T-helper 2 cell (primary cell): ENCODE data around the gene CFHR4.
"Not testable (repeated sequence)": the region's sequence is repeated elsewhere in the genome, so short reads cannot be mapped to it uniquely, and the experiment has no call there.

Source experiments
- DNase-seq, 5 experiments: peaks; one replicate each; pipeline versions ENCODE4 v3.0.0 to v3.0.0-alpha.2; 2012 to 2022

CFHR4 gene

DNA sequence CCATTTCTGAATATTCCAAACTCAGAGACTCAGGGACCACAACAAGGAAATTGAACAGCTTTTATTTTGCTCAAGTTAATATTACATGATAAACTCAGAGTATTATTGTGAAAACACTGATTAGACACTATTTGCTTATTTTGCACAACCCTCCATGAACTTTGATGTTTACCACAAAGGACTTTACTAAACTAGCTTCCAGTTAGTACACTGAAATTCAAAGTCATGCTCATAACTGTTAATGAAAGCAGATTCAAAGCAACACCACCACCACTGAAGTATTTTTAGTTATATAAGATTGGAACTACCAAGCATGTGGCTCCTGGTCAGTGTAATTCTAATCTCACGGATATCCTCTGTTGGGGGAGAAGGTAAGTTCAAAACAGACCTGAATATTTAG is 55.7 kb downstream of the CFHR4 start, which contains the start of gene CFHR2:
TSS of gene CFHR2 (plus strand) at position 171 of the 400 bp plus-strand sequence. CDS start at position 314, 143 bp downstream.
- DNase-seq: not testable (repeated sequence)

DNA sequence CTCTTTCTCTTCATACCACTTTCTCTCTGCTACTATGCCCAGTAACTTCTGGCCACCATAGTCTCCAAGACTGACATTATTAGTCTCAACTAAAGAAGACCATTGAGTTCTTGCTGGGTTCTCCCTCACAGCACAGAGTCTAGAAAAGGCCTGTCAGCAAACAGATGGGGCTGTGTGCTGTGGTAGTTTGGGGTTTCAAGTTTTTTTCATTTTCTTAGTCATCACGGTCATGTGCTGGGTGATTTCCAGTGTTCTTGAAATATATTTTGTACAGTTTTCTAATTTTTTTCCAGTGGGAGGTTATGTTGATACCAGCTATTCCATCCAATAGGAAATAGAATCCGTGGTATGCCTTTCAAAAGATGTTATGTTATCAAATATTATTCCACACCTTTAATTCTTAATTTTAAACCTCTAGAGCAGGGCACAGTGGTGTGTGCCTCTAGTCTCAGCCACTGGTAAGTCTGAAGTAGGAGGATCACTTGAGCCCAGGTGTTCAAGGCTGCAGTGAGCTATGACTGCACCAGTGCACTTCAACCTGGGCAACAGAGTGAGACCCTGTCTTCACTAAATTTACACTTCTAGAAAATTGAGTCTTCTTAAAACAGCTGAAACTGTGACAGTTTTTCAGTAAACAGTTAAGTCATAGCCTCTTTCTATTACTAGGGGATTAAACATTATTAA is 64.0 kb downstream of the CFHR4 start:
- no peak for DNase-seq

DNA sequence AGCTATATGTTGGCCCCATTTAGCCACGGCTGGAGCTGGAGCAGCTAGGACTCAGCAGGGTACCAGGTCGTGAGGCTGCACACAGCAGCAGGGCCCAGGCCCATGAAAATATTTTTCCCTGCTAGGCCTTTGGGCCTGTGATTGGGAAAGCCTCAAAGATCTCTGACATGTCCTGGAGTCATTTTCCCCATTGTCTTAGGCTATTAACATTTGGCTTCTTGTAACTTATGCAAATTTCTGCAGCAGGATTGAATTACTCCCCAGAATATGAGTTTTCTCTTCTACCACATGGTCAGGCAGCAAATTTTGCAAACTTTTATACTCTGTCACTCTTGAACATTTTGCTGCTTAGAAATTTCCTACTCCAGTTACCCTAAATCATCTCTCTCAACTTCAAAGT is 66.9 kb downstream of the CFHR4 start:
- DNase-seq: no peak

DNA sequence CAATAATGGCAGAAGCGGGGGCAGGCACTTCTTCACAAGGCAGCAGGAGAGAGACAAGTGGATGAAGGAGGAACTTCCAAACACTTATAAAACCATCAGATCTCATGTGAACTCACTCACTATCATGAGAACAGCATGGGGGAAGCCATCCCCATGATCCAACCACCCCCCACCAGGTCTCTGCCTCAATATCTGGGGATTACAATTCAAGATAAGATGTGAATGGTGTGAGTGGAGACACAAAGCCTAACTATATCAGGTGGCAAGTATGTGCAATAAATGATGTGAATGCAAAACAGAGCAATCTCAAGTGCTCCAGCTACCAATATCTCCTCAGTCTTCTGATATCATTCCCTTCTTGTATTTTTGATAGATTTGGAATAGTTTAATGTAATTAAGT is 68.1 kb downstream of the CFHR4 start:
- no peak for DNase-seq

DNA sequence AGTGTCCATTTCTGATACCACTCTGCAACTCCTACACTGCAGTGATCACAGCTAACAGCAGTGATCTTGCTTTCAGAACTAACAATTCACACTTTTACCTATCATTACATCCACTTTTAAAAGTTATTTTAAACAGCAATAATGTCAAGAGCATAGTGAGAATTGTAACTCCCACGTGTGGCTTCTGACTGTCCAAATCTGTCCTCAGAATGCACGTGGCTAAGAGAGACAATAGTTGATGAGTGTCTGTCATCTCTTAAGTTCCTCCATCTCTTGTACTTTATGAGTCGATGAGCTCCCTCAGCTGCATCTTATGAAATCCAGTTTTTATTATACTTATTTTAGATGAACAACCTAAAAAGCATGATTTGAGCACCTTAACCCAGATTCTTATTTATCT is 73.0 kb downstream of the CFHR4 start:
- DNase-seq: no peak
